CD8-positive, alpha-beta memory T cell (primary cell): ENCODE measurements around the gene FASTK. TPM values are rescaled to one million over a fixed set of nuclear protein-coding genes. Genes with fewer than 3 reads are reported as not detected.

ENCODE experiments used
- CTCF ChIA-PET: fragments of 350-600 bp; sonication (Branson Sonifier 250); formaldehyde crosslinking; loops from one replicate; lab custom pipeline; 2021; ENCODE audit warnings: antibody characterized with exemption; lab: Charles Lee
- POLR2A ChIA-PET: fragments of 350-600 bp; sonication (Branson Sonifier 250); formaldehyde crosslinking; loops from one replicate; lab custom pipeline; 2021; ENCODE audit warnings: antibody characterized with exemption; lab: Charles Lee
- DNase-seq, 5 donors: peaks; one replicate each; pipeline versions ENCODE4 v3.0.0 to v3.0.0-alpha.2; 2020 to 2022; ENCODE audit warnings: mixed read lengths in 1 of 5
- H3K27ac ChIP-seq: one replicate; pipeline ENCODE4 v1.7.0; 2013; ENCODE audit warnings: low read depth, mild to moderate bottlenecking, low read length, moderate library complexity
- H3K27me3 ChIP-seq: 2 replicates; pipeline ENCODE4 v1.7.0; 2013; ENCODE audit warnings: low read length, mild to moderate bottlenecking; ENCODE audit not compliant: insufficient read depth, poor library complexity, severe bottlenecking
- H3K36me3 ChIP-seq: 2 replicates; pipeline ENCODE4 v1.7.0; 2013; ENCODE audit warnings: mild to moderate bottlenecking, low read length, moderate library complexity; ENCODE audit not compliant: insufficient read depth
- H3K4me1 ChIP-seq: 2 replicates; pipeline ENCODE4 v1.7.0; 2013; ENCODE audit warnings: mild to moderate bottlenecking, low read length, moderate library complexity; ENCODE audit not compliant: insufficient read depth
- H3K4me3 ChIP-seq: 2 replicates; pipeline ENCODE4 v1.7.0; 2013; ENCODE audit warnings: mild to moderate bottlenecking, low read length
- H3K9me3 ChIP-seq: 2 replicates; pipeline ENCODE4 v1.7.0; 2013; ENCODE audit warnings: mild to moderate bottlenecking, low read length
- H3K27ac Mint-ChIP-seq, 8 donors: one replicate each; pipeline ENCODE4 v1.8.0; 2020 to 2021; ENCODE audit warnings: mixed read lengths in 8 of 8, mild to moderate bottlenecking in 6 of 8, inconsistent platforms in 3 of 8, moderate library complexity in 3 of 8
- H3K27me3 Mint-ChIP-seq, 2 donors: one replicate each; pipeline ENCODE4 v1.8.0; 2020 to 2021; ENCODE audit warnings: mixed read lengths in 2 of 2, mild to moderate bottlenecking in 1 of 2, moderate library complexity in 1 of 2
- H3K36me3 Mint-ChIP-seq, 3 donors: one replicate each; pipeline ENCODE4 v1.8.0; 2020 to 2021; ENCODE audit warnings: mixed read lengths in 3 of 3, inconsistent platforms in 1 of 3, mild to moderate bottlenecking in 1 of 3
- H3K4me1 Mint-ChIP-seq, 3 donors: one replicate each; pipeline ENCODE4 v1.8.0; 2020 to 2021; ENCODE audit warnings: mixed read lengths in 3 of 3, inconsistent platforms in 1 of 3, mild to moderate bottlenecking in 1 of 3
- H3K4me3 Mint-ChIP-seq, 7 donors: one replicate each; pipeline ENCODE4 v1.8.0; 2020 to 2021; ENCODE audit warnings: mixed read lengths in 7 of 7, mild to moderate bottlenecking in 6 of 7, moderate library complexity in 4 of 7, inconsistent platforms in 2 of 7
- H3K9me3 Mint-ChIP-seq, 5 donors: one replicate each; pipeline ENCODE4 v1.8.0; 2020 to 2022; ENCODE audit warnings: mixed read lengths in 5 of 5, mild to moderate bottlenecking in 3 of 5, moderate library complexity in 2 of 5, inconsistent platforms in 1 of 5
- polyA plus RNA-seq: library from polyadenylated mRNA; unstranded; fragments of 300-500 nt; fragmentation: Illumina TruSeq; gene quantifications from one replicate; pipeline ENCODE4 v1.2.3, GENCODE V29; 2021
- total RNA-seq, 2 experiments: library from RNA; stranded (reverse); gene quantifications; one replicate each; pipeline ENCODE4 v1.2.3, GENCODE V29; 2021

The FASTK gene
- total and polyA plus RNA-seq, 3 experiments from 2014 or later = 52.0 to 88.8 (median 83.1) TPM

- H3K27me3 Mint-ChIP-seq = peaks cover 0 to 8% of the 10 kb centered on the region in 2 donors
Observed at GRCh38 chr7:151091988-151092387, 11.4 kb upstream of the FASTK start.

GRCh38 chr7:151091431-151091830, 10.8 kb upstream of the FASTK start:
- peaks cover 0 to 1% (median 0%) of the 10 kb centered on the region in 3 donors for H3K36me3 Mint-ChIP-seq
- peak overlapping the region in 1 of 7 donors; percentile 3 for H3K4me3 Mint-ChIP-seq
- no peaks in the 10 kb centered on the region for H3K27me3 ChIP-seq
- H3K36me3 ChIP-seq = no peaks in the 10 kb centered on the region
- peaks cover 20% of the 10 kb centered on the region for H3K4me1 ChIP-seq
- no peak overlapping the region for H3K4me3 ChIP-seq
- no peak overlapping the region for H3K27ac Mint-ChIP-seq
- no peak for DNase-seq
- POLR2A ChIA-PET = no interaction called here
- no peak overlapping the region for H3K27ac ChIP-seq
- H3K27me3 Mint-ChIP-seq = peaks cover 0 to 8% of the 10 kb centered on the region in 2 donors
- CTCF ChIA-PET = interaction anchor here (1.4 kb wide), 1 partner anchor 31 kb away, joined by 5 read pairs; no protein-coding TSS in a partner anchor
- H3K9me3 Mint-ChIP-seq = no peaks in the 10 kb centered on the region
- no peaks in the 10 kb centered on the region for H3K9me3 ChIP-seq
- H3K4me1 Mint-ChIP-seq = peaks cover 10 to 17% (median 15%) of the 10 kb centered on the region in 3 donors

More at GRCh38 chr7:151091988-151092387, 11.4 kb upstream of the FASTK start:
- Mint-ChIP-seq H3K9me3 (no peaks in the 10 kb centered on the region), H3K4me3 (peak overlapping the region in 1 of 7 donors; percentile 3), H3K36me3 (no peaks in the 10 kb centered on the region), H3K27ac (peak overlapping the region in 1 of 8 donors; percentile 46), H3K4me1 (peaks cover 10 to 17% (median 15%) of the 10 kb centered on the region in 3 donors)
- DNase-seq = no peak
- POLR2A ChIA-PET = no interaction called here
- H3K27ac ChIP-seq = no peak overlapping the region
- H3K4me3 ChIP-seq = no peak overlapping the region
- H3K4me1 ChIP-seq = peaks cover 20% of the 10 kb centered on the region
- CTCF ChIA-PET = interaction anchor here (0.9 to 1.4 kb wide), 2 partner anchors 19 to 32 kb away, joined by 3 to 5 read pairs; no protein-coding TSS in a partner anchor
- no peaks in the 10 kb centered on the region for H3K9me3 ChIP-seq
- no peaks in the 10 kb centered on the region for H3K27me3 ChIP-seq
- H3K36me3 ChIP-seq = no peaks in the 10 kb centered on the region

- Mint-ChIP-seq H3K27ac (no peak overlapping the region), H3K9me3 (no peaks in the 10 kb centered on the region), H3K4me1 (peaks cover 10 to 17% (median 15%) of the 10 kb centered on the region in 3 donors), H3K27me3 (peaks cover 0 to 8% of the 10 kb centered on the region in 2 donors), H3K36me3 (peaks cover 0 to 1% (median 0%) of the 10 kb centered on the region in 3 donors), H3K4me3 (peak overlapping the region in 1 of 7 donors; percentile 3)
- ChIA-PET CTCF (interaction anchor here (1.4 to 4.8 kb wide), 2 partner anchors 20 to 31 kb away, joined by 5 to 25 read pairs; no protein-coding TSS in a partner anchor), POLR2A (no interaction called here)
- H3K36me3 ChIP-seq = no peaks in the 10 kb centered on the region
- H3K4me3 ChIP-seq = no peak overlapping the region
- no peak overlapping the region for H3K27ac ChIP-seq
- peaks cover 20% of the 10 kb centered on the region for H3K4me1 ChIP-seq
- H3K27me3 ChIP-seq = no peaks in the 10 kb centered on the region
- DNase-seq = no peak
- H3K9me3 ChIP-seq = no peaks in the 10 kb centered on the region
Observed at GRCh38 chr7:151091003-151091402, 10.4 kb upstream of the FASTK start.

- no peaks in the 10 kb centered on the region for H3K36me3 ChIP-seq
- Mint-ChIP-seq H3K4me1 (peaks cover 17 to 26% (median 22%) of the 10 kb centered on the region in 3 donors), H3K27ac (no peak overlapping the region), H3K9me3 (no peaks in the 10 kb centered on the region), H3K36me3 (peaks cover 0 to 4% (median 0%) of the 10 kb centered on the region in 3 donors), H3K27me3 (peaks cover 0 to 10% of the 10 kb centered on the region in 2 donors), H3K4me3 (peak overlapping the region in 1 of 7 donors; percentile 36)
- no peak for DNase-seq
- no peaks in the 10 kb centered on the region for H3K27me3 ChIP-seq
- no peak overlapping the region for H3K27ac ChIP-seq
- H3K4me3 ChIP-seq = no peak overlapping the region
- CTCF ChIA-PET = interaction anchor here (1.1 to 4.8 kb wide), 4 partner anchors 9 to 127 kb away, joined by 3 to 25 read pairs (median 4); partner anchors contain the start of gene FASTK
- H3K9me3 ChIP-seq = no peaks in the 10 kb centered on the region
- peaks cover 29% of the 10 kb centered on the region for H3K4me1 ChIP-seq
- POLR2A ChIA-PET = interaction anchor here (0.6 kb wide), 1 partner anchor 628 kb away, joined by 6 read pairs; no protein-coding TSS in a partner anchor
Observed at GRCh38 chr7:151089893-151090730, 9.5 kb upstream of the FASTK start.

- Mint-ChIP-seq H3K27ac (peak overlapping the region in 5 of 8 donors; percentile 2 to 88 (median 31)), H3K36me3 (peaks cover 0 to 4% (median 0%) of the 10 kb centered on the region in 3 donors), H3K4me1 (peaks cover 25 to 35% (median 26%) of the 10 kb centered on the region in 3 donors), H3K27me3 (peaks cover 0 to 14% of the 10 kb centered on the region in 2 donors), H3K9me3 (no peaks in the 10 kb centered on the region), H3K4me3 (peak overlapping the region; percentile 15 to 80 (median 60))
- Histone ChIP-seq H3K4me3 (no peak overlapping the region), H3K36me3 (no peaks in the 10 kb centered on the region), H3K27me3 (no peaks in the 10 kb centered on the region), H3K4me1 (peaks cover 33% of the 10 kb centered on the region), H3K9me3 (no peaks in the 10 kb centered on the region), H3K27ac (no peak overlapping the region)
- no peak for DNase-seq
- ChIA-PET CTCF (interaction anchor here (0.9 to 4.8 kb wide), 4 partner anchors 22 to 126 kb away, joined by 3 to 25 read pairs (median 4); no protein-coding TSS in a partner anchor), POLR2A (no interaction called here)
Observed at GRCh38 chr7:151088856-151089699, 8.5 kb upstream of the FASTK start.

GRCh38 chr7:151088019-151088855, 7.6 kb upstream of the FASTK start:
- H3K27me3 Mint-ChIP-seq = peaks cover 0 to 14% of the 10 kb centered on the region in 2 donors
- peak overlapping the region; percentile 65 to 94 (median 71) for H3K4me3 Mint-ChIP-seq
- no peaks in the 10 kb centered on the region for H3K9me3 Mint-ChIP-seq
- Histone ChIP-seq H3K27ac (peak overlapping the region; percentile 70), H3K36me3 (no peaks in the 10 kb centered on the region), H3K9me3 (no peaks in the 10 kb centered on the region), H3K4me1 (peaks cover 37% of the 10 kb centered on the region), H3K4me3 (peak overlapping the region; percentile 65), H3K27me3 (no peaks in the 10 kb centered on the region)
- ChIA-PET POLR2A (no interaction called here), CTCF (interaction anchor here (0.9 to 4.8 kb wide), 4 partner anchors 12 to 74 kb away, joined by 3 to 25 read pairs (median 4); no protein-coding TSS in a partner anchor)
- peak overlapping the region in 7 of 8 donors; percentile 21 to 74 (median 54) for H3K27ac Mint-ChIP-seq
- peaks cover 29 to 42% (median 30%) of the 10 kb centered on the region in 3 donors for H3K4me1 Mint-ChIP-seq
- peaks cover 0 to 4% (median 0%) of the 10 kb centered on the region in 3 donors for H3K36me3 Mint-ChIP-seq
- DNase-seq = no peak
